Muscle of leg (tissue), 11 donors: Measurements from ENCODE around the gene IRF6. TPM values are rescaled to one million over a fixed set of nuclear protein-coding genes. Genes with fewer than 3 reads are reported as not detected.
A peak's percentile ranks its signal among the peaks of the same experiment; 100 is the strongest.

Source experiments
- DNase-seq: peaks from one replicate; pipeline ENCODE4 v3.0.0; 2013
- H3K27ac ChIP-seq: one replicate; pipeline ENCODE4 v1.5.1; 2013; ENCODE audit warnings: mild to moderate bottlenecking, low read length, control low read depth
- H3K27me3 ChIP-seq: one replicate; pipeline ENCODE4 v1.6.1; 2013; ENCODE audit warnings: low read length; ENCODE audit not compliant: control insufficient read depth, insufficient read depth
- H3K36me3 ChIP-seq: one replicate; pipeline ENCODE4 v1.6.1; 2013; ENCODE audit warnings: low read length; ENCODE audit not compliant: control insufficient read depth, insufficient read depth
- H3K4me1 ChIP-seq: one replicate; pipeline ENCODE4 v1.6.1; 2013; ENCODE audit warnings: low read length; ENCODE audit not compliant: control insufficient read depth, insufficient read depth
- H3K4me3 ChIP-seq: one replicate; pipeline ENCODE4 v1.5.1; 2013; ENCODE audit warnings: low read length, control low read depth
- H3K9me3 ChIP-seq: replicated peaks from 2 replicates; pipeline ENCODE4 v1.6.1; 2013; ENCODE audit warnings: low read depth, low read length; ENCODE audit not compliant: control insufficient read depth
- WGBS: methylation state at CpG from one replicate; pipeline ENCODE4 v1.1.5; 2013; ENCODE audit warnings: missing lambda C conversion rate; ENCODE audit not compliant: insufficient coverage; 5-methylcytosine and 5-hydroxymethylcytosine counted together
- polyA plus RNA-seq, 8 donors: library from polyadenylated mRNA; unstranded; fragments of 120-200 nt; gene quantifications; one replicate each; pipeline versions ENCODE4 v1.2.1 to v1.2.3, GENCODE V29; 2013; ENCODE audit warnings: inconsistent platforms in 1 of 8, low replicate concordance in 1 of 8; ENCODE audit not compliant: insufficient read length in 8 of 8, insufficient read depth in 1 of 8
- total RNA-seq: library from RNA; stranded (reverse); fragments of 120-200 nt; gene quantifications from one replicate; pipeline ENCODE4 v1.2.4, GENCODE V29; 2013

IRF6 gene
- total and polyA plus RNA-seq, 9 donors = 0.20 to 6.1 (median 0.66) TPM

DNA sequence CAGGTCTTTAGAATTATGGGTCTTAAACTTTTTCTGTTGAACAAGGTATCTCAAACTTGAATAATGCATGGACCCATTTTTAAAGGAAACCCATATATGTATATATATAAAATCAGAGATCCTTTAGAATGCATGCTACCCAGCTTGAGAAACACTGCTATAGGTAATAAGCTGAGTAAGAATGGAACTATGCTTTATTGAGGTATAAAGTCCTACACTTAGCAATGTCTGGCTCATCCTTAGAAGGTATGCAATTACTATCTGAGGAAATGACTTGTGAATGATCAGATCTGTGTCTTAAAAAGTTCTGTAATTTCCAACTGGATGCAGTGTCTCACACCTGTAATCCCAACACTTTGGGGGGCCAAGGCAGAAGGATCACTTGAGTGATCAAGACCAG lies 38.8 kb downstream of the IRF6 start:
- no peak for DNase-seq
- no peaks in the 10 kb centered on the region for H3K36me3 ChIP-seq
- no peaks in the 10 kb centered on the region for H3K27me3 ChIP-seq
- peaks cover 13% of the 10 kb centered on the region for H3K4me1 ChIP-seq
- no peak overlapping the region for H3K27ac ChIP-seq
- no peaks in the 10 kb centered on the region for H3K9me3 ChIP-seq
- no peak overlapping the region for H3K4me3 ChIP-seq

GRCh38 chr1:209766051-209766450 lies 39.9 kb downstream of the IRF6 start:
- 61% methylated on average over 2 of the region's 2 CpGs for WGBS
- no peak overlapping the region for H3K4me3 ChIP-seq
- peaks cover 13% of the 10 kb centered on the region for H3K4me1 ChIP-seq
- no peak for DNase-seq
- no peaks in the 10 kb centered on the region for H3K27me3 ChIP-seq
- H3K9me3 ChIP-seq = no peaks in the 10 kb centered on the region
- H3K36me3 ChIP-seq = no peaks in the 10 kb centered on the region
- H3K27ac ChIP-seq = no peak overlapping the region

DNA sequence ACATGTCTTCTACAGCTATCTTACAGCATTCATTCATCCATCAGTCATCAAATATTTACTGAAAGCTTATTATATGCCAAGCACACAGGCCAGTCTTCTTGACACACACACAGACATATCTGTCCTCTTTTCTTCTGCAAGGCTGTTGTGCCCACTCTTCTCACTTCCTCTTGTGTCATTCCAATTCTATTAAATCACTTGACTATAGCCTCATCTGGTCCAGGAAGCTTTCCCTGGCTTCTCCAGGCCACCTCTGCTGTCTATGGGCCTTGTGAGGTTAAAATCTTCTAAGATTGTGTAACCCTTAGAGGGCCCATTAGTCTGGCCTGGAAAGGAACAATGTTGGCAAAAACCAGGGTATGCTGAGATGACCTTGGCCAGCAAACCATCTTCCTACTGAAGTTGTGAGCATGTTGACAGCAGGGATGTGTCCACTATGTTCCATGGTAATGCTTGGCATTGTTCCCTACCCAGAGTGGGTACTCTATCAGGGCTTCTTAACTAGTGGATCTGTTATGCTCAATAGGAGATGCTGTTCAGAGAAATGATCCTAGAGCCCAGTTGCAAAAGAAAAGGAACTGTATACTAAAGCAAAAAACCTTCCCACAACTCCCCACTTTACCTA lies 44.8 kb downstream of the IRF6 start:
- H3K4me3 ChIP-seq = no peak overlapping the region
- no peaks in the 10 kb centered on the region for H3K9me3 ChIP-seq
- H3K4me1 ChIP-seq = peaks cover 16% of the 10 kb centered on the region
- H3K27me3 ChIP-seq = peaks cover 5% of the 10 kb centered on the region
- no peak for DNase-seq
- no peak overlapping the region for H3K27ac ChIP-seq
- H3K36me3 ChIP-seq = no peaks in the 10 kb centered on the region

DNA sequence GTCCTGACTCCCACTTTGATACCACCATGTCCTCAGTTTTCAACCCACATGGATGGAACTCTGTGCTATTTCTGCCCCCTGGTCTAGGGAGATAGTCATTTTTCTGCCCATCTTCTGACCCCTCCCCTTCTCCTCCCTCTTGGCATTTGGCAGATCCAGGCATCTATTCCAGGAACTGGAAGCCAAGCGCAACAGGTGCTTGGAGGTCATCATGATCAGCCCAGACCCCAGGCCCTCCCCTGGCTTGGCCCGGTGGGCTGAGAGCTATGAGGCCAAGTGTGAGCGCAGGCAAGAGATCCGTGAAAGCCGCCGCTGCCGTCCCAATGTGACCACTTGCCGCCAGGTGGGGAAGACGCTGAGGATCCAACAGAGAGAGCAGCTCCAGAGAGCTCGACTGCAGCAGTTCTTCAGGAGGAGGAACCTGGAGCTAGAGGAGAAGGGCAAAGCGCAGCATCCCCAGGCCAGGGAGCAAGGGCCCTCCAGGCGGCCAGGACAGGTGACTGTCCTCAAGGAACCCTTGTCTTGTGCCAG lies 46.0 kb downstream of the IRF6 start:
- Histone ChIP-seq H3K27ac (no peak overlapping the region), H3K36me3 (no peaks in the 10 kb centered on the region), H3K4me3 (no peak overlapping the region), H3K4me1 (peaks cover 16% of the 10 kb centered on the region), H3K9me3 (no peaks in the 10 kb centered on the region), H3K27me3 (peaks cover 5% of the 10 kb centered on the region)
- DNase-seq = peak; percentile 23
- WGBS = 85% methylated on average over 12 of the region's 12 CpGs

GRCh38 chr1:209758400-209758799 lies 47.5 kb downstream of the IRF6 start:
- Histone ChIP-seq H3K27me3 (peaks cover 5% of the 10 kb centered on the region), H3K9me3 (no peaks in the 10 kb centered on the region), H3K4me1 (peaks cover 16% of the 10 kb centered on the region), H3K36me3 (no peaks in the 10 kb centered on the region), H3K27ac (no peak overlapping the region), H3K4me3 (no peak overlapping the region)
- WGBS = 75% methylated on average over 1 of the region's 3 CpGs
- DNase-seq = no peak

- H3K9me3 ChIP-seq = no peaks in the 10 kb centered on the region
- H3K27ac ChIP-seq = peak overlapping the region; percentile 42
- DNase-seq = peak; percentile 34
- no peaks in the 10 kb centered on the region for H3K36me3 ChIP-seq
- peaks cover 16% of the 10 kb centered on the region for H3K4me1 ChIP-seq
- peak overlapping the region; percentile 24 for H3K4me3 ChIP-seq
- WGBS = 61% methylated on average over 3 of the region's 5 CpGs
- H3K27me3 ChIP-seq = peaks cover 5% of the 10 kb centered on the region
These were observed 49.1 kb downstream of the IRF6 start for GRCh38 chr1:209756615-209757445.

DNA sequence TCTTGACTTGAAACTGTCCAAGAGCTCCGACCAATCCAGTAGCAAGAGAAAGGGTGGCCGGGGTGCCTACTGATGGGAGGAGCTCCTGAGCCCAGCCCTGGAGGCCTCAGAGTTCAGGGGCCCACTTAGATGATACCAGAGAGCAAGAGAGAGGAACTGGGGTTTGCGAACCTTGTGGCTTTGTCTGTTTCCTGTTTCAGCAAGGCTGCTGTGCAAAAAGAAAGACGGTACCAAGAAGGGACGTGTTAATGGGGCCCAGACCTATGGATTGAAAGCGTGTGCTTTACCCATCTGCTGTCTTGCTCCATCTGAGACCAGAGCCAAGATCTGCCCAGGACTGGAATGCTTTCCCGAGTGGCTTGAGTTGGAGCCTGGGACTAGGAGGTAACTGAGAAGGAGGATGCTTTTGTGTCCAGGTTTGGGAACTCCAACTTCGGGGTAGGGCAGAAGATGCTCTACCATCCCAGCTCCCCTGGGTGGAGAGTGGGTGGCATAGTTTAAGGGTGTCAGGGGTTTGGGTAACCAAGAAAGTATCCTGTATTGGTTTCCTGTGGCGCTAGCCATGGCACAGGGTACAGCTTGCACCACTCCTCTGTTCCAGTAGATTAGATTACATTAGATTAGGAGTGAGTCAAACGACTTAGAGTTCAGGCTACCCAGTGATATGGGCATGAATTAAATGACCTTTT lies 49.9 kb downstream of the IRF6 start, which contains the start of gene TRAF3IP3:
Gene TRAF3IP3 (plus strand): TSS at position 128 of the 689 bp plus-strand sequence. CDS start 3,987 bp downstream, outside the sequence.
- 65% methylated on average over 7 of the region's 10 CpGs for WGBS
- Histone ChIP-seq H3K4me3 (peak within 1 kb of the TSS; percentile 24), H3K4me1 (peaks cover 16% of the 10 kb centered on the region)

GRCh38 chr1:209755256-209755655 lies 50.7 kb downstream of the IRF6 start:
- no CpG with 5 or more reads among the region's 1 CpG for WGBS
- H3K9me3 ChIP-seq = no peaks in the 10 kb centered on the region
- peaks cover 5% of the 10 kb centered on the region for H3K27me3 ChIP-seq
- H3K4me1 ChIP-seq = peaks cover 16% of the 10 kb centered on the region
- DNase-seq = no peak
- H3K4me3 ChIP-seq = no peak overlapping the region
- no peaks in the 10 kb centered on the region for H3K36me3 ChIP-seq
- no peak overlapping the region for H3K27ac ChIP-seq

More for the DNA sequence above, 49.9 kb downstream of the IRF6 start, which contains the start of gene TRAF3IP3:
- Histone ChIP-seq H3K9me3 (no peaks in the 10 kb centered on the region), H3K27ac (peak within 1 kb of the TSS; percentile 42), H3K27me3 (peaks cover 5% of the 10 kb centered on the region), H3K36me3 (no peaks in the 10 kb centered on the region)
- peak; percentile 62 for DNase-seq

DNA sequence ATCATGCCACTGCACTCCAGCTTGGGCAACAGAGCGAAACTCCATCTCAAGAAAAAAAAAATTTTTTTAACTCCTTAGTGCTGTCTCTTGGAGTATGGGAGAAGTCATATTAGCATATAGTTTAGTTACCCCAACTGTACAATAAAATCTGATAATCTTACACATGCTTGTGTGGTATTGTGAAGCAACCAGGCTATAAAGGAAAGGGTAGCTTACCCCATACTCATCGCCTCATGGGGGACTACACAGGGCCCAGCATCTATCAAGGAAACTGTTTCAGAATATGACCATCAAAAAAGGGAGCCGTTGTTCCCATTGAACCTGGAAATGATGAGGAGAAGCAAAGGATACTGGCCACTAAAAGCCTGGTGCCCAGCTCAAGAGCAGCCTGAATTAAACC lies 53.1 kb downstream of the IRF6 start:
- WGBS = no CpG with 5 or more reads among the region's 3 CpGs
- H3K9me3 ChIP-seq = no peaks in the 10 kb centered on the region
- no peak for DNase-seq
- H3K4me1 ChIP-seq = peaks cover 3% of the 10 kb centered on the region
- peaks cover 3% of the 10 kb centered on the region for H3K27me3 ChIP-seq
- H3K4me3 ChIP-seq = no peak overlapping the region
- H3K27ac ChIP-seq = no peak overlapping the region
- no peaks in the 10 kb centered on the region for H3K36me3 ChIP-seq
